ENCODE measurements around the gene TRAPPC11.
"Not testable (repeated sequence)": the region's sequence is repeated elsewhere in the genome, so short reads cannot be mapped to it uniquely, and the experiment has no call there.

TRAPPC11 gene

GRCh38 chr4:183659029-183659871, at the start of gene TRAPPC11, which contains the start of gene RWDD4:
Gene TRAPPC11, plus strand, starts transcription at chr4:183659293. Its CDS starts 4,575 bp downstream, at chr4:183663868.
Gene RWDD4, minus strand, starts transcription at chr4:183659185. Its CDS starts 233 bp downstream, at chr4:183658952.
- peak; percentile 99 for DNase-seq

GRCh38 chr4:183610033-183610432, 49.1 kb upstream of the TRAPPC11 start:
- no peak for DNase-seq

DNA sequence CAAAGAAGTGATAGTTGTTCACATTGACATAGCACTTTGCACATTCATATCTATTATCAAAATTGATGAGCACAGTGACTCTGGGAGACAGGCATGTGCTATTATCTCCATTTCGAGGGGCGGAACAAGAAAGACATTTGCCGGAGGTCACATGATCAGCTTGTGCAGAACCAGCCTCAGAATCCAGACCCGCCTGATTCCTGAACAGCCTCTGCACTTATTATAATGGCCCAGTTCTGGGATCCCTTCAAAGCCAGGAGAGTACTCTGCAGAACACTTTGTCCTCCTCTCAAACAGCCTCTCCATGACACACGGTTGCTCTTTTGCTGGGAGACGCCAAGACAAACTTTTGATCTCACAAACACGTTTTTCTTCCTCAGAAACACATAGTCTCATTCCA, 48.5 kb upstream of the TRAPPC11 start:
- DNase-seq = no peak

DNA sequence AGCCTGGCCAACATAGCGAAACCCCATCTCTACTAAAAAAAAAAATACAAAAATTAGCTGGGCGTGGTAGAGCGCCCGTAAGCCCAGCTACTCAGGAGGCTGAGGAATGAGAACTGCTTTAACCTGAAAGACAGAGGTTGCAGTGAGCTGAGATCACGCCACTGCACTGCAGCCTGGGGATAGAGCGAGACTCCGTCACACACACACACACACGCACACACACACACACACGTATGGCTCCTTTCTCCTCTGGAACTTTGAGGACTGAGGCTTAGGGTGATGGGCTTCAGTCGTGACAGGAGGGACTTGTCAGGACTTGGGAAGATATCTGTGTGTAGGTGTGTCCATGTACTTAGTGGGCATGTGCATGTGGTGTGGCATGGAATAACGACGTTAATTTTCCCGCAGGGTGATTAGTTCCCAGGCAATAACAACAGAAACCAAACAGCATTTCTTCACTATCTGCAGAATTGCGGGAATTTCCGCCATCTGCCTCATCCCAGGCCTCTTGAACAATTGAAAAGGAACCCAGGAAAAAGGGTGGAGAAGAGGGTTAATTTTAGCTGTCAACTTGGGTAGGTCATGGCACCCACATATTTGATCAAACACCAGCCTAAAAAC, 47.8 kb upstream of the TRAPPC11 start:
- no peak for DNase-seq

DNA sequence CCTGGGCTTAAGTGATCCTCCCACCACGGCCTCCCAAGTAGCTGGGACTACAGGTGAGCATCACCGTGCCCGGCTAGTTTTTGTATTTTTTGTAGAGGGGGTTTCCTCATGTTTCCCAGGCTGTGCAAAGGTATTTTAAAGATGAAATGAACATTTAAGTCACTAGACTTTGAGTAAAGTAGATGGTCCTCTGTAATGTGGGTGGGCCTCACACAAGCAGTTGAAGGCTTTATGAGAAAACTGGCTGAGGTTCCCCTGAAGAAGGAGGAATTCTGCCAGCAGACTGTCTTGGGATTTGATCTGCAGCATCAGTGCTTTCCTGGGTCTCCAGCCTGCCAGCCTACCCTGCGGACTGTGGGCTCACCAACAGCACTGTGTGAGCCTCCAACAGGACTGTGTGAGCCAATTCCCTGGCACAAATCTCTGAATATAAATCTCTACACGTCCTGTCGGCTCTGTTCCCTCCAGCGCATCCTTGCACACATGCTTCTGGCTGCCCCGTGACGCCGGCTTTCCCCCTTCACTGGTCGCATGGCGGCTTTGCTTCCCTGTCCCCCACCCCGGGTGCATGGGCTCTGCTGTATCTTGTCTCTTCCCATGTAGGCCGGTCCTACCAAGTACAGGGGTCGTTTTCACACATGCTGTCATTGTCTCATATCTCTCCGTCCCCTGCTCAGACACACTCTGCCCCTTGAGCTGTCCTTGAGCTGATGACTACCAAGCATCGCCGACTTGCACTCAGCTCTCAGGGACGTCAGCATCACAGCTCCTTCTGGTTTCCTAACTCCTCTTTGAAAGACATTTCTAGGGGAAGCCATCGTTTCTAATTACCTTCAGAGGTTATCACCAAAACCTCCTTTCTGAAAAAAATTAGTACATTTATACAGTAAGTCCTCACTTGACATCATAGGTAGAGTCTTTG, 46.5 kb upstream of the TRAPPC11 start:
- DNase-seq = no peak

- no peak for DNase-seq
These were observed 42.0 kb upstream of the TRAPPC11 start for GRCh38 chr4:183617075-183617474.

DNA sequence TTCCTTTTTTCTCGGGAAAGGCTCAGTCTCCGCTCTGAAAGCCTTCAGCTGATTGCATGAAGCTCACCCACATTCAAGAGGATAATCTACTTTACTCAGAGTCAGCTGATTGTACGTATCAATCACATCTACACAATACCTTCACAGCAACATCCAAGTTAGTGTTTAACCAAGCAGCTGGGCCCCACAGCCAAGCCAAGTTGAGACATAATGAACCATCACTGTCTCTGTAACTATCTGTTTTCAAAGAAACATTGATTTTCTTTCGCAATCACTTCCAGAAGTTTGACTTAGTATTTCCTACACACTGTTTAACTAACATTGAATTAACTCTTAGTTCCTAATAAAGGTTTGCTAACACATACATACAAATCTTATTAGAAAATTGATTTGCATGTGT, 40.4 kb upstream of the TRAPPC11 start:
- no peak for DNase-seq

DNA sequence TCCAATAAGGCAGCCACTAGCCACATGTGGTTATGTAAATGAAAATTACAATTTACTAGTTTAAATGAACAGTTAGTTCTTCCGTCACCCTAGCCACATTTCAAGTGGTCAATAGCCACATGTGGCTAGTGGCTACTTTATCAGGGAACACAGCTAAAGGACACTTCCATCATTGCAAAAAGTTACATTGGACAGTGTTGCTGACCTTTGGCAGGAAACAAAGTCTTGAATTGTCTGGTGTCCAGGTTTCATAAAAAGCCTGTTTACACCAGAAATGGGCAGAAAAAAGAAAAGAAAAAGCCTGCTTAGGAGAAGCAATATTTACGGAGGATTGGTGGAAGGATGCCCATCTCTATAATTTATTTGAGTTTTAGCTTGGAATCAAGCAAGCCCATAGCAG, 38.7 kb upstream of the TRAPPC11 start:
- no peak for DNase-seq

GRCh38 chr4:183621875-183622274, 37.2 kb upstream of the TRAPPC11 start:
- no peak for DNase-seq

DNA sequence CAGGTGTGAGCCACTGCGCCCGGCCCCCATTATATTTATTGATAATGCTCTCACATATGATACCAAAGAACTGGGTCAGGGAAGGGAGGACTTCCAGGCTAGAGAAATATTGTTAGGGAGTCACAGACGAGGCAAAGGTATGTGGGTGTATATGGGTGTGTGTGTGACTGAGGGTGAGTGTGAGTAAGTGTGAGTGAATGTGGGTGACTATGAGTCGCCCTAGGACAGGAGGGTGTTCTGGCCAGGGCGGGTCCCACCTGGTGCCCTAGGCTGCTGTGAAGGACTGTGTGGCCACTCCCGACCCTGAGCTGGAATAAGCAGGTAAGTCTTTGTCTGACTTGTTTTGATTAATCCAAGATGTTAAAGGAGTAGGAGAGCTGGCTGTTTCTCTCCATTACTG, 34.5 kb upstream of the TRAPPC11 start:
- DNase-seq = no peak

- DNase-seq = no peak
These were observed 32.9 kb upstream of the TRAPPC11 start for GRCh38 chr4:183626168-183626567.

GRCh38 chr4:183627286-183627685, 31.8 kb upstream of the TRAPPC11 start:
- not testable (repeated sequence) for DNase-seq

DNA sequence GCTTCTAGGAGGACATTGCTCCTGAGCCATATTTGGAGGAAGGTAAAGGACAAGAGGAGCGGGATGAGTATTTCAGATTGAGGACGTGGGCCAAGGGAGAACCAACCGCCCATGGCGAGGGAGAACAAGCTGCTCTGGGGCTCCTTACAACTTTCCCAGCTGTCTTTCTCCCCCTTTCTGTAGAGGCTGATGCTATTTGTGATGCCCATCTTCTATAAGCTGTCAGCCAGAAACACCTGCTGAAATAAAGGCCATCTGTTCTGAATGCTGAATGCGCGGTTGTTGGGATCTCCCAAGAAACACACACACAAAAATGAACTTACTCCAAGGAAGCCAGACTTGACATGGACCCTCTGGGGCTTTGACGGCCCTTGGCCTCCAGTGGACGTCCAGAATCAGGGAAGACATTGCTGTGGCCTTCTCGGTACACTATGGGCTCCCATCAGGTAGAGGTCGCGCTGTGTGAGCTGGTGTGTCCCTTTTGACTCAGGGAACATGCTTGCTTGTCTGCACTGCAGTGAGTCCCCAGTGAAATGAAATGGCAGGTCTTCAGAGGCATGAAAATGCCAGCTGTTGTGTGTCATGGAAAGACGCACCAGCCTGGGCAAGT, 31.0 kb upstream of the TRAPPC11 start:
- peak; percentile 20 for DNase-seq

GRCh38 chr4:183631577-183632198, 27.4 kb upstream of the TRAPPC11 start:
- no peak for DNase-seq

GRCh38 chr4:183632689-183633088, 26.4 kb upstream of the TRAPPC11 start:
- no peak for DNase-seq

DNA sequence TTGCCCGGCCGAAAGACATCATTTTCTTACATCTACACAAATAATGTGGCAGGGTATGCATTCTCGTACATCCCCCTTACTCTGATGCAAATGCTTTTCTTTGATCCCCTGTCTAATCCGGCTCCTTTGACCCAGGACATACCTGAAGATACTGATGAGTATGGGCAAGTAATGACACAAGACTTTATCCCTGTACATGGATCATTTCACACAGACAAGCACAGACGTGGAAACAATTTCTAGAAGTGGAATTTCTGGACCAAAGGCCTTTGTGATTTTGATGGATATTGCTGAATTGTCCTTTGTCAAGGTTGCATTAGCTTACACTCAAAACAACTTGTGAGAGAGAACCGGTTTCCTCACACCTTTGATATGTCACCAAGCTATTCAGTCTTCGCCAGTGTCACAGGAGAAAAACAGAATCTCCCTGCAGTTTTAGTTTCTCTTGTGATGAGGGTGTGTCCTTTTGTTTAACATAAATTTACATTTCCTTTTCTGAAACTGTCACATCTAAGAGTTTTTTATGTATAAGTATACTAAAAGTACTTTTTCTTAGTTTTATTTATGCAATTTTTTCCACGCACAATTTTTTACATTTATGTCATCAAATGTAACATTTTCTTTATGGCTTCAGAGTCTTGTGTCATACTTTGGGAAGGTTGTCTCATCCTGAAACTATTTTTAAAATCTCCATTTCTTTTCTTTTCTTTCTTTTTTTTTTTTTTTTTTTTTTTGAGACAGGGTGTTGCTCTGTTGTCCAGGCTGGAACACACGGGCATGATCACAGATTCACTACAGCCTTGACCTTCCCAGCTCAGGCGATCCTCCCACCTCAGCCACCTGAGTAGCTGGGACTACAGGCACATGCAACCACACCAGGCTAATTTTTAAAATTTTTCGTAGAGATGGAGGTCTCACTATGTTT, 25.4 kb upstream of the TRAPPC11 start:
- no peak for DNase-seq

DNA sequence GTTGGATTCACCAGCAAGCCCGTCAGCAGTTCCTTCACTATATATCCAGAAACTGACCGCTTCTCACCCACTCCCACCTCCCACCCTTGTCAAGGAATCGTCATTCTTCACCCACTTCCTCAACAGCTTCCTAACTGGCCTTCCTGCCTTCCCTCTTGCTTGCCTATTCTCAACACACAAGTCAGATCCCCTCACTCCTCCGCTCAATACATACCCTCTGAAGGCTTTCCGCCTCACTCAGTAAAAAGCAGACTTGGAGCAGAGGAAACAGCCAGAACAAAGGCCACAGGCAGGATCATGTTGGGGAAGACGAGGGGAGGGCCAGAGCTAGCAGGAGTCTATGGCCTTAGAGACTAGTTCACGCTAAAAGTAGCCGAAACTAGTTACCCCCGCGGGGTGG, 23.8 kb upstream of the TRAPPC11 start:
- no peak for DNase-seq

- DNase-seq = no peak
These were observed 23.4 kb upstream of the TRAPPC11 start for GRCh38 chr4:183635741-183636140.

GRCh38 chr4:183636503-183636902, 22.6 kb upstream of the TRAPPC11 start:
- no peak for DNase-seq

DNA sequence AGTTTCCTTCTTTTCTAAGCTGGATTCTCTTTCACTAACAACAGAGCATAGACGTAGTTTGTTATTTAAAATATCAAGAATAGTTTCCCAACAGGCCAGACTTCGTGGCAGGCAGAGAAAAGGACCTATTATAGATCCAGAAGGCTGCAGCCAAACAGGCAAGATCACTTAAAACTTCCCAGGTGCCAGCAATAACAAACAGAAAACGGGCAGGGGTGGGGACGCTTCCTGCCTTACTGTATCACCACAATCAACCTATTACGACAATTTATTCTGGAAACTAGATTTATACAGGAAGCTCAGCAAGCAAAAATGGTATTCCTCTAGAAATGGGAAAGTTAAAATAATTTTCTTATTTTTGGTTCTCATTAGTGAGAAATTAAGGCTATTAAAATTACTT, 22.2 kb upstream of the TRAPPC11 start:
- DNase-seq = no peak

- DNase-seq = no peak
These were observed 21.6 kb upstream of the TRAPPC11 start for GRCh38 chr4:183637461-183637860.
